OCI-LY7 (cell line): ENCODE results near the gene SLC25A22.

Experiments
- EZH2phosphoT487 ChIP-seq: fragments of 200-600 bp; sonication (generic); IDR thresholded peaks from 2 replicates; pipeline ENCODE4 v1.6.1; 2018; ENCODE audit warnings: low read depth, borderline replicate concordance, mild to moderate bottlenecking, mixed run types, antibody characterized with exemption, low read length, moderate library complexity, mixed read lengths
- TF ChIP-seq, protein P1 (sequence below): fragments of 200-600 bp; sonication (generic); conservative IDR thresholded peaks from 2 replicates; pipeline ENCODE4 v1.5.1; 2014; ENCODE audit warnings: mild to moderate bottlenecking, antibody characterized with exemption, low read length, moderate library complexity, mixed read lengths

DNA sequence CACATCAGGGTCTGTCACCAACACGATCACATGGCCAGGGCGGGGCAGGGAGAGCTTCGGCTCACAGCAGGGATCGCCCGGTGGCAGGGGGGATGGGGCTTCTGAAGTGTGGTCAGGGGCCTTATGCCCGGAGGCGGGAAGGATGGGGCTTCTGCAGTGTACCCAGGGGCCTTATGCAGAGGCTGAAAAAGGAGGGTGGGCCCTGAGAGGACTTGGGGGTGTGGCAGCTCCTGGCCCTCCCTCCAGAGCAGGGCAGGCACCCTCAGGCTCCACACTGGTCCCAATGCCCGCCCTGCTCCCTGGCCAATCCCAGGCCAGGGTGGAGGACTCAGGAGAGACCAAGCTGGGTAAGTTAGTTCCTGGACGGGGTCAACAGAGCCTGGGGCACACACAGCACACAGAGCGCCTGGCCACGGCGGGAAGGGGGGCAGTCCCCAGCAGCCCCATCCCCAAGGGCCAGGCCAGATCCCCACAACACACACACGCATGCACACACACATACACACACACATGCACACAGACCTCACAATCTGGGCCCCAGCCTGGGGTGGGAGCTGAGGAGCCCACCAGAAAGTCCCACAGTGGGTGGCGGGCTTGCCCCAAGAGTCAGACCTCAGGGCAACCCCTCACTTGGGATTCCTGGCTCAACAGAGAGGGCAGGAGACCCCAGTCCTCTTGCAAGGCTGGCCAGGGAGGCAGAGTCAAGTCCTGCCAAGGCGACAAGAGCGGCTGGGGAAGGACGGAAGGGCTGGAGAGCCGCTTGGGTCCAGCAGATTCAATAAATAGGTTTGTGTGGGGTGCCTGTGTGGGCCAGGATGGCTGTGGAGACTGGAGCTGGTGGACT lies 7.1 kb downstream of the SLC25A22 start:
- TF ChIP-seq, protein P1, sequence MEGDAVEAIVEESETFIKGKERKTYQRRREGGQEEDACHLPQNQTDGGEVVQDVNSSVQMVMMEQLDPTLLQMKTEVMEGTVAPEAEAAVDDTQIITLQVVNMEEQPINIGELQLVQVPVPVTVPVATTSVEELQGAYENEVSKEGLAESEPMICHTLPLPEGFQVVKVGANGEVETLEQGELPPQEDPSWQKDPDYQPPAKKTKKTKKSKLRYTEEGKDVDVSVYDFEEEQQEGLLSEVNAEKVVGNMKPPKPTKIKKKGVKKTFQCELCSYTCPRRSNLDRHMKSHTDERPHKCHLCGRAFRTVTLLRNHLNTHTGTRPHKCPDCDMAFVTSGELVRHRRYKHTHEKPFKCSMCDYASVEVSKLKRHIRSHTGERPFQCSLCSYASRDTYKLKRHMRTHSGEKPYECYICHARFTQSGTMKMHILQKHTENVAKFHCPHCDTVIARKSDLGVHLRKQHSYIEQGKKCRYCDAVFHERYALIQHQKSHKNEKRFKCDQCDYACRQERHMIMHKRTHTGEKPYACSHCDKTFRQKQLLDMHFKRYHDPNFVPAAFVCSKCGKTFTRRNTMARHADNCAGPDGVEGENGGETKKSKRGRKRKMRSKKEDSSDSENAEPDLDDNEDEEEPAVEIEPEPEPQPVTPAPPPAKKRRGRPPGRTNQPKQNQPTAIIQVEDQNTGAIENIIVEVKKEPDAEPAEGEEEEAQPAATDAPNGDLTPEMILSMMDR, result no peak
- TF ChIP-seq EZH2phosphoT487, result no peak
